GM12891 (cell line): ENCODE measurements around the gene ASZ1.

Source experiments
- PAX5 ChIP-seq: IDR thresholded peaks from 2 replicates; pipeline ENCODE4 v1.6.1; 2011; ENCODE audit warnings: low read length, moderate library complexity, mild to moderate bottlenecking; ENCODE audit not compliant: insufficient read depth, severe bottlenecking
- POLR2A ChIP-seq: IDR thresholded peaks from 2 replicates; pipeline ENCODE4 v1.6.1; 2011; ENCODE audit warnings: low read depth, low read length, control low read depth
- POLR2AphosphoS5 ChIP-seq: IDR thresholded peaks from 2 replicates; pipeline ENCODE4 v1.6.1; 2011; ENCODE audit warnings: low read depth, low read length, control low read depth
- SPI1 ChIP-seq: IDR thresholded peaks from 2 replicates; pipeline ENCODE4 v1.6.1; 2011; ENCODE audit warnings: low read depth, low read length, control low read depth
- TAF1 ChIP-seq: IDR thresholded peaks from 2 replicates; pipeline ENCODE4 v1.6.1; 2011; ENCODE audit warnings: low read depth, low read length, control low read depth

- TF ChIP-seq POLR2A (no peak), POLR2AphosphoS5 (no peak), PAX5 (no peak), TAF1 (no peak), SPI1 (no peak)
Observed at GRCh38 chr7:117444646-117445045, 17.4 kb upstream of the ASZ1 start.
